ENCODE results near the gene FOXO3. TPM values are rescaled to one million over a fixed set of nuclear protein-coding genes. Genes with fewer than 3 reads are reported as not detected.
"Not testable (repeated sequence)": the region's sequence is repeated elsewhere in the genome, so short reads cannot be mapped to it uniquely, and the experiment has no call there.

Gene FOXO3
- total RNA-seq, 2 experiments from 2014 or later, result 19.1 to 19.3 TPM

GRCh38 chr6:108558372-108559096, 2.2 kb upstream of the FOXO3 start:
- Mint-ChIP-seq H3K9me3 (no peaks in the 10 kb centered on the region), H3K4me3 (peak overlapping the region; percentile 97), H3K4me1 (peaks cover 28% of the 10 kb centered on the region), H3K27ac (peak overlapping the region; percentile 98), H3K36me3 (ENCODE audit: low read depth) (peaks cover 15% of the 10 kb centered on the region), H3K27me3 (peaks cover 21% of the 10 kb centered on the region)
- CTCF ChIA-PET, result interaction anchor here (0.6 to 1.7 kb wide), 12 partner anchors 9 to 536 kb away, joined by 3 to 6 read pairs (median 4); partner anchors contain the start of genes ARMC2, CEP57L1 and SESN1
- POLR2A ChIA-PET, result interaction anchor here (0.8 to 4.5 kb wide), 20 partner anchors 12 to 824 kb away, joined by 3 to 29 read pairs (median 7); partner anchors contain the start of genes ARMC2, CD164, CEP57L1 and SESN1
- DNase-seq, result peak; percentile 97

GRCh38 chr6:108559097-108559883, 1.4 kb upstream of the FOXO3 start:
- Mint-ChIP-seq H3K27ac (peak overlapping the region; percentile 98), H3K4me1 (peaks cover 34% of the 10 kb centered on the region), H3K4me3 (peak overlapping the region; percentile 97), H3K9me3 (no peaks in the 10 kb centered on the region), H3K27me3 (peaks cover 19% of the 10 kb centered on the region), H3K36me3 (ENCODE audit: low read depth) (peaks cover 15% of the 10 kb centered on the region)
- ChIA-PET CTCF (interaction anchor here (1.1 to 1.7 kb wide), 5 partner anchors 17 to 364 kb away, joined by 3 to 6 read pairs (median 5); partner anchors contain the start of gene ARMC2), POLR2A (interaction anchor here (0.8 to 4.5 kb wide), 24 partner anchors 13 to 931 kb away, joined by 3 to 29 read pairs (median 6); partner anchors contain the start of genes ARMC2, CD164, CEP57L1 and SESN1)
- peak; percentile 90 for DNase-seq

- peaks cover 15% of the 10 kb centered on the region for H3K36me3 Mint-ChIP-seq (ENCODE audit: low read depth)
- ChIA-PET CTCF (interaction anchor here (1.7 kb wide), 1 partner anchor 363 kb away, joined by 6 read pairs; no protein-coding TSS in a partner anchor), POLR2A (interaction anchor here (0.8 to 4.5 kb wide), 18 partner anchors 16 to 931 kb away, joined by 3 to 29 read pairs (median 6); partner anchors contain the start of genes ARMC2, CD164, CEP57L1 and SESN1)
- peaks cover 41% of the 10 kb centered on the region for H3K4me1 Mint-ChIP-seq
- peak; percentile 45 for DNase-seq
- peak overlapping the region; percentile 73 for H3K27ac Mint-ChIP-seq
- peak overlapping the region; percentile 80 for H3K4me3 Mint-ChIP-seq
- peaks cover 17% of the 10 kb centered on the region for H3K27me3 Mint-ChIP-seq
- no peaks in the 10 kb centered on the region for H3K9me3 Mint-ChIP-seq
Observed at GRCh38 chr6:108559884-108560462, 744 bp upstream of the FOXO3 start.

GRCh38 chr6:108561309-108561647, 561 bp downstream of the FOXO3 start:
- Mint-ChIP-seq H3K4me1 (peaks cover 54% of the 10 kb centered on the region), H3K36me3 (ENCODE audit: low read depth) (peaks cover 21% of the 10 kb centered on the region), H3K27me3 (peaks cover 11% of the 10 kb centered on the region)
- POLR2A ChIA-PET, result interaction anchor here (0.8 to 1.3 kb wide), 2 partner anchors 15 to 305 kb away, joined by 3 read pairs; no protein-coding TSS in a partner anchor
- H3K4me3 Mint-ChIP-seq, H3K27ac Mint-ChIP-seq, H3K9me3 Mint-ChIP-seq, CTCF ChIA-PET, DNase-seq: not testable (repeated sequence)

GRCh38 chr6:108561742-108562502, 1.2 kb downstream of the FOXO3 start:
- POLR2A ChIA-PET, result interaction anchor here (0.8 to 1.3 kb wide), 2 partner anchors 16 to 304 kb away, joined by 3 read pairs; no protein-coding TSS in a partner anchor

GRCh38 chr6:108562503-108562993, 1.8 kb downstream of the FOXO3 start:
- Mint-ChIP-seq H3K9me3 (no peaks in the 10 kb centered on the region), H3K27me3 (peaks cover 5% of the 10 kb centered on the region), H3K36me3 (ENCODE audit: low read depth) (peaks cover 30% of the 10 kb centered on the region), H3K4me1 (peaks cover 55% of the 10 kb centered on the region), H3K27ac (no peak overlapping the region), H3K4me3 (peak overlapping the region; percentile 65)
- no peak for DNase-seq
- POLR2A ChIA-PET, result no interaction called here
- CTCF ChIA-PET, result no interaction called here

More at GRCh38 chr6:108561742-108562502, 1.2 kb downstream of the FOXO3 start:
- Mint-ChIP-seq H3K4me1 (peaks cover 56% of the 10 kb centered on the region), H3K27me3 (peaks cover 5% of the 10 kb centered on the region), H3K27ac (no peak overlapping the region), H3K9me3 (no peaks in the 10 kb centered on the region), H3K36me3 (ENCODE audit: low read depth) (peaks cover 25% of the 10 kb centered on the region), H3K4me3 (peak overlapping the region; percentile 65)
- DNase-seq, result no peak
- CTCF ChIA-PET, result no interaction called here

- no peaks in the 10 kb centered on the region for H3K9me3 Mint-ChIP-seq
- H3K4me1 Mint-ChIP-seq, result peaks cover 56% of the 10 kb centered on the region
- no peak overlapping the region for H3K27ac Mint-ChIP-seq
- ChIA-PET POLR2A (no interaction called here), CTCF (no interaction called here)
- no peak for DNase-seq
- peaks cover 5% of the 10 kb centered on the region for H3K27me3 Mint-ChIP-seq
- H3K4me3 Mint-ChIP-seq, result no peak overlapping the region
- peaks cover 33% of the 10 kb centered on the region for H3K36me3 Mint-ChIP-seq (ENCODE audit: low read depth)
Observed at GRCh38 chr6:108563292-108563691, 2.6 kb downstream of the FOXO3 start.

- Mint-ChIP-seq H3K9me3 (no peaks in the 10 kb centered on the region), H3K27me3 (peaks cover 5% of the 10 kb centered on the region), H3K27ac (peak overlapping the region; percentile 73), H3K4me3 (peak overlapping the region; percentile 4), H3K36me3 (ENCODE audit: low read depth) (peaks cover 42% of the 10 kb centered on the region), H3K4me1 (peaks cover 61% of the 10 kb centered on the region)
- DNase-seq, result no peak
- ChIA-PET POLR2A (interaction anchor here (0.8 to 2.1 kb wide), 6 partner anchors 34 to 530 kb away, joined by 3 to 8 read pairs (median 4); no protein-coding TSS in a partner anchor), CTCF (no interaction called here)
Observed at GRCh38 chr6:108564178-108564577, 3.5 kb downstream of the FOXO3 start.

- Mint-ChIP-seq H3K36me3 (ENCODE audit: low read depth) (peaks cover 47% of the 10 kb centered on the region), H3K4me1 (peaks cover 61% of the 10 kb centered on the region), H3K27me3 (peaks cover 5% of the 10 kb centered on the region), H3K9me3 (no peaks in the 10 kb centered on the region), H3K4me3 (peak overlapping the region; percentile 43), H3K27ac (peak overlapping the region; percentile 73)
- DNase-seq, result no peak
- ChIA-PET POLR2A (interaction anchor here (1.0 to 3.3 kb wide), 9 partner anchors 11 to 529 kb away, joined by 3 to 11 read pairs (median 3); partner anchors contain the start of gene ARMC2), CTCF (interaction anchor here (1.1 to 1.6 kb wide), 3 partner anchors 271 to 508 kb away, joined by 3 to 7 read pairs (median 3); no protein-coding TSS in a partner anchor)
Observed at GRCh38 chr6:108565091-108565766, 4.5 kb downstream of the FOXO3 start.

- peaks cover 5% of the 10 kb centered on the region for H3K27me3 Mint-ChIP-seq
- H3K36me3 Mint-ChIP-seq (ENCODE audit: low read depth), result peaks cover 54% of the 10 kb centered on the region
- DNase-seq, result no peak
- no peaks in the 10 kb centered on the region for H3K9me3 Mint-ChIP-seq
- peak overlapping the region; percentile 18 for H3K4me3 Mint-ChIP-seq
- POLR2A ChIA-PET, result interaction anchor here (1.0 to 3.3 kb wide), 9 partner anchors 10 to 309 kb away, joined by 3 to 11 read pairs (median 4); partner anchors contain the start of gene ARMC2
- H3K27ac Mint-ChIP-seq, result peak overlapping the region; percentile 73
- H3K4me1 Mint-ChIP-seq, result peaks cover 61% of the 10 kb centered on the region
- CTCF ChIA-PET, result interaction anchor here (1.2 to 1.6 kb wide), 2 partner anchors 270 to 506 kb away, joined by 3 to 7 read pairs; no protein-coding TSS in a partner anchor
Observed at GRCh38 chr6:108565893-108566292, 5.2 kb downstream of the FOXO3 start.

- H3K4me3 Mint-ChIP-seq, result no peak overlapping the region
- H3K27me3 Mint-ChIP-seq, result peaks cover 5% of the 10 kb centered on the region
- peak overlapping the region; percentile 73 for H3K27ac Mint-ChIP-seq
- DNase-seq, result no peak
- ChIA-PET POLR2A (interaction anchor here (1.1 to 3.3 kb wide), 4 partner anchors 9 to 270 kb away, joined by 3 to 11 read pairs (median 4); no protein-coding TSS in a partner anchor), CTCF (interaction anchor here (1.0 to 1.6 kb wide), 2 partner anchors 25 to 270 kb away, joined by 3 read pairs; no protein-coding TSS in a partner anchor)
- peaks cover 59% of the 10 kb centered on the region for H3K36me3 Mint-ChIP-seq (ENCODE audit: low read depth)
- H3K4me1 Mint-ChIP-seq, result peaks cover 61% of the 10 kb centered on the region
- no peaks in the 10 kb centered on the region for H3K9me3 Mint-ChIP-seq
Observed at GRCh38 chr6:108566406-108566805, 5.7 kb downstream of the FOXO3 start.

Data from activated CD4-positive, alpha-beta memory T cell treated with anti-CD3 and anti-CD28 coated beads, Interleukin-2, amount 10 ng/mL, durations not matched to agents 7 days and 5 days (primary cell).